Memory B cell (primary cell): ENCODE results near the gene SDC3.

Source experiments
- ATAC-seq: fragments of 150-1000 bp; cut with Tn5 transposase; 2 replicates; pipeline ENCODE4 v1.10.0; 2021; ENCODE audit warnings: low read depth, mild to moderate bottlenecking, moderate library complexity
- DNase-seq, 2 donors: peaks; one replicate each; pipeline ENCODE4 v3.0.0; 2022; ENCODE audit warnings: low spot score in 2 of 2
- H3K27ac Mint-ChIP-seq: one replicate; pipeline ENCODE4 v1.8.0; 2022; ENCODE audit warnings: mild to moderate bottlenecking, moderate library complexity, mixed read lengths
- H3K27me3 Mint-ChIP-seq: one replicate; pipeline ENCODE4 v1.8.0; 2022; ENCODE audit warnings: mixed read lengths
- H3K36me3 Mint-ChIP-seq: one replicate; pipeline ENCODE4 v1.8.0; 2022; ENCODE audit warnings: mild to moderate bottlenecking, mixed read lengths
- H3K4me1 Mint-ChIP-seq: one replicate; pipeline ENCODE4 v1.8.0; 2022; ENCODE audit warnings: mixed read lengths
- H3K4me3 Mint-ChIP-seq: one replicate; pipeline ENCODE4 v1.8.0; 2022; ENCODE audit warnings: mild to moderate bottlenecking, moderate library complexity, mixed read lengths
- H3K9me3 Mint-ChIP-seq: one replicate; pipeline ENCODE4 v1.8.0; 2022; ENCODE audit warnings: mixed read lengths

Gene SDC3

GRCh38 chr1:30915491-30916230, 7.1 kb upstream of the SDC3 start:
- peaks cover 2% of the 10 kb centered on the region for H3K27me3 Mint-ChIP-seq
- H3K4me1 Mint-ChIP-seq, result peaks cover under 1% of the 10 kb centered on the region
- H3K36me3 Mint-ChIP-seq, result no peaks in the 10 kb centered on the region
- no peak overlapping the region for H3K27ac Mint-ChIP-seq
- DNase-seq (no peak), ATAC-seq (no peak)
- H3K9me3 Mint-ChIP-seq, result no peaks in the 10 kb centered on the region
- H3K4me3 Mint-ChIP-seq, result no peak overlapping the region

- H3K4me3 Mint-ChIP-seq, result no peak overlapping the region
- H3K4me1 Mint-ChIP-seq, result peaks cover 6% of the 10 kb centered on the region
- peaks cover 6% of the 10 kb centered on the region for H3K27me3 Mint-ChIP-seq
Measured at GRCh38 chr1:30914931-30915330, 6.4 kb upstream of the SDC3 start.

GRCh38 chr1:30914587-30914922, 6.0 kb upstream of the SDC3 start:
- DNase-seq (no peak), ATAC-seq (no peak)
- H3K4me1 Mint-ChIP-seq, result peaks cover 7% of the 10 kb centered on the region
- no peak overlapping the region for H3K27ac Mint-ChIP-seq
- no peaks in the 10 kb centered on the region for H3K9me3 Mint-ChIP-seq
- H3K4me3 Mint-ChIP-seq, result no peak overlapping the region
- H3K27me3 Mint-ChIP-seq, result peaks cover 7% of the 10 kb centered on the region
- peaks cover under 1% of the 10 kb centered on the region for H3K36me3 Mint-ChIP-seq

More at GRCh38 chr1:30914931-30915330, 6.4 kb upstream of the SDC3 start:
- ATAC-seq (no peak), DNase-seq (no peak)
- H3K36me3 Mint-ChIP-seq, result no peaks in the 10 kb centered on the region
- H3K27ac Mint-ChIP-seq, result no peak overlapping the region
- H3K9me3 Mint-ChIP-seq, result no peaks in the 10 kb centered on the region

DNA sequence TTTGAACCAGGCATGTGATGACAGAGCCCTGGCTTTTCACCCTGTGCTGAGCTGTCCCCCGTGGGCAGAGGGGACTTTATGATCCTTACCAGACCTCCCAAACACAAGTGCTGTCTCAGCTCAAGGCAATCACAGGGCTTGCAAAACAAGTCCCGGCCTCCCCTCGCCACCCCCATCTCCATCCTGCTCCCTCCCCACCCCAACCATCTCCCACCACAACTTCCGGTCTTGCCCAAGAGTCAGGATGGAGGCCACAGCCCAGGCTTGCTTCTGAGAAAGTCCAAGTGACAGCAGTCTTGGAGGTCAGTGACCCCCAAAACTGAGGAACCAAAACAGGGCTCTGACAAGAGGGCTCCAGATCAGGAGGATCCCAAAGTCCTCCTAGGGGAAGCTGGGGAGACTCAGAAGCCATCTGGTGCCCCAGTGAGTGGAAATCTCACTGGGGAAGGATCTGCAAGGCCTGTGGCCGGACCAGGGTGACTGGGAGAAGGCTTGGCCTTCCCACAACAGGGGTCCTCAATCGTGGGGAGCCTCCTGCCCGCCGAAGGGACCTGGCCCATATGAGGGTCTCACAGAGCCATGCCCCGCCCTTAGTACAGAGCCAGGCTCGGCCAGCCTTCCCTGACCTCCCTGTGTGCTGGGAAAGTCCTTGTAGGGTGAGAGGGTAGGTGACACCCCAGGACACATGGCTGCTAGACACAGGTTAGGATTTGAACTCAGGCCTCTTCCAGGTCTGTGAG, 4.5 kb upstream of the SDC3 start:
- H3K9me3 Mint-ChIP-seq, result no peaks in the 10 kb centered on the region
- peaks cover 2% of the 10 kb centered on the region for H3K36me3 Mint-ChIP-seq
- H3K4me1 Mint-ChIP-seq, result peaks cover 13% of the 10 kb centered on the region
- H3K27me3 Mint-ChIP-seq, result peaks cover 11% of the 10 kb centered on the region
- DNase-seq, result no peak
- H3K27ac Mint-ChIP-seq, result no peak overlapping the region
- H3K4me3 Mint-ChIP-seq, result no peak overlapping the region
- no peak for ATAC-seq

DNA sequence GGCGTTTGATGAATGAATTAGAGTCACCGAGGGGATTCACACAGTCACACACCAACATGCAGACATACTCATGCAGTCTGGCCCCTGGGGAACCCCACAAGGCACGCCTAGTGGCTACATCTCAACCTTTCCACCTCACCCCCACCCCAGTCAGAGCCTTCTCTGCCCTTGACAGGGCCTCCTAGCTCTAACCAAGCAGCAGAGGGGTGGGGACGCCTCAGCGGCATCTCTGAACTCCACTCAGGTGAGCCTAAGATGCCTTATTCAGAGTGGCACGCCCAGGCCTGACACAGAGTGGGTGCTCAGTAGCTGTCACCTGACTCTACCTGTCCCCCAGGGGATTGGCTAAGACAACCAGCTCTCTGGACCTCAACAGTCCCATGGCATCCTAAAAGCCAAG, 3.7 kb upstream of the SDC3 start:
- Mint-ChIP-seq H3K27me3 (peaks cover 18% of the 10 kb centered on the region), H3K4me3 (no peak overlapping the region), H3K4me1 (peaks cover 20% of the 10 kb centered on the region), H3K27ac (no peak overlapping the region), H3K9me3 (no peaks in the 10 kb centered on the region), H3K36me3 (peaks cover 2% of the 10 kb centered on the region)
- no peak for ATAC-seq
- no peak for DNase-seq

DNA sequence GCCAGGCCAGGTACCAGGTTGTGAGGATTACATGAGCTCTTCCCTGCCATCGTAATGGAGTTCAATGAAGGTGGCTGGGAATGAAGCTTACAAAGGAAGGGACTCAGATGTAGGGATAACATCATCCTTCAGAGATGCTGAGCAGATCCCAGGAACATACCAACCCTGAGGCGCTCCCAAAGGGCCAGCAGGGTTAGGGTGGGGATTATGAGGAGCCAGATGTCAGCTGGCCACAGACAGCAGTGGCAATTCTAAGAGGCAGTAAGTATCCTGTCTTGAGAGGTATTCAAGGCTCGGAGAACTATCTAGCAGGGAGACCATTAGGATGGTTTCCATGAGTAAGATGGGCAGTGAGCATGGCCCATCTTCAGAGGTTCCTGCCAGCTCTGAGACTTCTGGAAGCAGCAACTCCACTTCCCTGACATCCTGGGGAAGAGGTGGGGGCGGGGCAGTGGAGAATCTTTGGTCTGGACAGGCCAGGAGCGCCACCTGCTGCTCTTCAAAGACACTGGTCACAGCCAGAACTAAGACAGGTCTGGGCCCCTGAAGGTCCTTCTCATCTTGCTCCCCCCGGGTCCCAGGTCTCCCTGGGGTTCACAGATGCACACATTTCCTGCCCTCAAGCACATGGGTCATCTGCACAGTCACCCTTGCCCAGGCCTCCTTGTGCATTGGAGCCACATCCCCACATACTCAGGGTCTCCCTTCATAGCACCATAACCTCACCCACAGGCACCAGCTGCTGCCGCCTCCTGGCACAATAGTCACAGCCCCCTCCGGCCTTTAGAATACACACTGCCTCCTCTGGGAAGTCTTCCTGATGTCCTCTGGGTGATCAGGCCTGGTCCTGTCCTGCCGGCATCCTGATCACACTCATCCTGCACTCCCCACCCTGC, 2.7 kb upstream of the SDC3 start:
- Mint-ChIP-seq H3K36me3 (peaks cover 2% of the 10 kb centered on the region), H3K9me3 (no peaks in the 10 kb centered on the region), H3K27me3 (peaks cover 21% of the 10 kb centered on the region), H3K27ac (no peak overlapping the region), H3K4me1 (peaks cover 21% of the 10 kb centered on the region), H3K4me3 (no peak overlapping the region)
- DNase-seq (no peak), ATAC-seq (peak; percentile 48)

GRCh38 chr1:30909365-30910068, 959 bp upstream of the SDC3 start:
- peaks cover 21% of the 10 kb centered on the region for H3K4me1 Mint-ChIP-seq
- ATAC-seq, result no peak
- H3K27ac Mint-ChIP-seq, result peak overlapping the region; percentile 76
- H3K27me3 Mint-ChIP-seq, result peaks cover 34% of the 10 kb centered on the region
- H3K36me3 Mint-ChIP-seq, result peaks cover 2% of the 10 kb centered on the region
- DNase-seq, result no peak
- no peaks in the 10 kb centered on the region for H3K9me3 Mint-ChIP-seq
- H3K4me3 Mint-ChIP-seq, result peak overlapping the region; percentile 86

GRCh38 chr1:30908316-30908695, 252 bp downstream of the SDC3 start:
- peaks cover 2% of the 10 kb centered on the region for H3K36me3 Mint-ChIP-seq
- ATAC-seq, result no peak
- no peak overlapping the region for H3K27ac Mint-ChIP-seq
- no peaks in the 10 kb centered on the region for H3K9me3 Mint-ChIP-seq
- H3K4me1 Mint-ChIP-seq, result peaks cover 21% of the 10 kb centered on the region
- no peak overlapping the region for H3K4me3 Mint-ChIP-seq
- peaks cover 36% of the 10 kb centered on the region for H3K27me3 Mint-ChIP-seq
- no peak for DNase-seq

DNA sequence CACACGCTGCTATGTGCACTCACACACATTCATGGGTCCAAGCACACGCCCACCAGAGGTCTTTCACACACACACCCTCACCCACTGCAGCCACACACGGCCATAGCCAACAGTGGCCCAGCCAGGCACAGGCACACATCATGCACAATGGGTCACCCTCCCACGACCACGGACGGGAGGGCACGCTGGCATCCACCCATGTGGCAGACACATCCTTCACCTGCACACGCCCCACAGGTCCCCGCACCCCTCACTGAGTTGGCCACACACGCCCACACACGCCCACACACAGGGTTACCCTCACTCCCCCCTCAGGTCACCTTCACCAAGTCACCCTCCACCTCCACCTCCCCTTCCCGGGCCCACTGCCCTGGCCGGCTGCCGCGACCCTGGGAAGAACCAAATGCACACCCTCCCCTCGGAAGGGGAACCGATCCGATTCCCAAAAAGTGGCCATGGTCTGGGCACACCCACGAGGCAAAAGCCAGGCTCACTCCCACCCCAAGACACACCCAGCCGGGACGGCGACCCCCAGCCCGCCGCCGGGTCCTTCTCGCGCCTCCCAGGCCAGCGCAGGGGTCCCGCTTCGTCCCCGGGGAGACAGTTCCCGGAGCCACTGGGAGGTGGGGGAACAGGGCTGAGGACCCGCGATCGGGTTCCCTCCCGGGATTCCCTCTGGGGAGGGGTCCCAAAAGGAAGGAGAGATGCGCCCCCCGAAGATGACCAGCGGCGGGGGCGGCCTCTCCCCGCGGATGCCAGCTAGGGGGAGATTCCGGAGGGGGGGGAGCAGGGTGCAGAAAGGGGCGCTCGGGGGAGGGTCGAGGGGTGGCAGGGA, 860 bp downstream of the SDC3 start:
- DNase-seq, result no peak
- Mint-ChIP-seq H3K27ac (no peak overlapping the region), H3K27me3 (peaks cover 37% of the 10 kb centered on the region), H3K9me3 (no peaks in the 10 kb centered on the region), H3K4me1 (peaks cover 21% of the 10 kb centered on the region), H3K36me3 (peaks cover 2% of the 10 kb centered on the region), H3K4me3 (peak overlapping the region; percentile 71)
- ATAC-seq, result no peak

DNA sequence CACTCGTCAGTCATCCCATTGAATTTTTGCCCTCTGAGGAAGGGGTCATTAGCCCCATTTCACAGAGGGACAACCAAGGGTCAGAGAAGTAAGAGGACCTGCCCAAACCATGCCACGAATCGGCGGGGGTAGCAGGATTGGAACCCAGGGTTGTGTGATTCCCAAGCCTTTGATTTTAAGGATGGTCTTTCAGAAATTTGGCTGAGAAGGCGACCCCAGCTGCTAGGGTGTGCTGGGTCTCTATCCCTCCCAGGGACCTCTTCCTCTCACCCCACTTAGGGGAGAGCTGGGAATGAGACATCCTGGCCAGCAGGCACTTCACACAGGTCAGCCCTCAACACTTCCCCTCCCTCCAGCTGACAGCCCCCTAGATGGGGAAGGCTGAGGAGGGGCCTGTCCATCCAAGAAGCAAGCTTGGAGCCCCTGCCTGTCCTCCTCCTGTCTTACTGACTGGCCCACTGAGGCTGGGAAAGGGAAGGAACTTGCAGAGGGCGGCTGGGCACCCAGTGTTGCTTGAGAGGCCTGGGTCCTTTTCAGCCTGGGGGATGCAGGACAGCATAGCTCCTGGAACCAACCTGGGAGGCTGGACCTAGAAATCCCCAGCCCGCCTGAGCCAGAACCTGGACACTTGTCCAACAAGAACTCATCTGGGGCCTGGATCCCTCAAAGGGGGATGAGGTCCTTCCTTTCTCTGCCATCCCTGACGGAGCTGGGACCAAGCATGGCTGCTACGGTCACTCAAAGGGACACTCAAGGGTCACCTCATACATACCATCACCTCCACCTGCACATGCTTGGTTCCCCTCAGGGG, 1.7 kb downstream of the SDC3 start:
- H3K27ac Mint-ChIP-seq, result no peak overlapping the region
- DNase-seq, result no peak
- H3K4me3 Mint-ChIP-seq, result peak overlapping the region; percentile 71
- peaks cover 2% of the 10 kb centered on the region for H3K36me3 Mint-ChIP-seq
- H3K9me3 Mint-ChIP-seq, result no peaks in the 10 kb centered on the region
- no peak for ATAC-seq
- peaks cover 37% of the 10 kb centered on the region for H3K27me3 Mint-ChIP-seq
- H3K4me1 Mint-ChIP-seq, result peaks cover 21% of the 10 kb centered on the region

DNA sequence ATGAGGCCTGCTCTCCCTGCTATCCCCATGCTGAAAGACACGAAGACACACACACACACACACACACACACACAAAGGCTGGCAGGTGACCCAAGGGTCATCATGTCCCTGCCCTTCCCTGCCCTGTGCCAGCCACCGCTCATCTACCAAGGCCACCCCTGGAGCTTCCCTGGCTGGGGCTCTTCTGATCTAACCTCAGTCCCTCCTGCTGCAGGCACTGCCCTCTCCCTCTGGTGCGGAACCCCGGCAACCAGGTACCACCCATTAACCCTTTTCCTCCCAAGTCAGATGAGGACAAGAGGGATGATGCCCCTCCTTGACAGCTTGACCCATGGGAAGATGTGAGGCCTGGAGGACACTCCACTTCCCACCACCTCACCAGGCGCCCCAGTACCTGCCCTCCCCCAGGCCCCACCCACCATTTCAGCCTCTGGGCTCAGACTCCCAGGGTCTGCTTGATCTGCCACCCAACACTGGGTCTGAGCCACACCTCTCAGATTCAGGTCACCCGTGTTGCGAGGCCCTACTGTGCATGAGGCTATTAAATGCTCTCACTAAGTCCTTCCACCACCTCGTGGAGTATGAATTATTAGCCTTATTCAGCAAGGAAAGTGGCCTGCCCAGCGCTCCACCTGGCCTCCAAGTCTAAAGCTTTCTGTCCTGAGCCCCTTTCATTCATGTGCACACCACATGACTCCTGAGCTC, 2.5 kb downstream of the SDC3 start:
- peaks cover 21% of the 10 kb centered on the region for H3K4me1 Mint-ChIP-seq
- ATAC-seq, result no peak
- no peak overlapping the region for H3K4me3 Mint-ChIP-seq
- no peaks in the 10 kb centered on the region for H3K9me3 Mint-ChIP-seq
- peaks cover 2% of the 10 kb centered on the region for H3K36me3 Mint-ChIP-seq
- no peak overlapping the region for H3K27ac Mint-ChIP-seq
- H3K27me3 Mint-ChIP-seq, result peaks cover 35% of the 10 kb centered on the region
- DNase-seq, result no peak

DNA sequence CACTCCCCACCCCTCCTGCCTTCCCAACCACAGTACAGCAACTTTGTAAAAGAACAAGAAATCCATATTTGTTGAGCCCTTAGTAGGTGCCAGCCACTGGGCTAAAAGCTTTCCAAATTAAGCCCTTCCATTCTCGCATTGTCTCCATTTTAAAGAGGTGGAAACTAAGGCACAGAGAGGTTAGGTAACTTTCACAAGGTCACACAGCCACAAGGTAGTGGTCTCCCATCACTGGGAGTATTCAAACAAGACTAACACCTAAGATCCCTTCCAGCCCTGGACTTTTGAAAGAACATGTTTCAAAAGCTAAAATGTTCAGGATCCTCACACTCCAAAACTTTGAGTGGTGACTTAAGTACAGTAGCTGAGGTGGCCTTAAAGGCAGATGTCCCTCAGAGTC, 3.2 kb downstream of the SDC3 start:
- Mint-ChIP-seq H3K4me3 (no peak overlapping the region), H3K27ac (no peak overlapping the region), H3K27me3 (peaks cover 32% of the 10 kb centered on the region), H3K36me3 (peaks cover 2% of the 10 kb centered on the region), H3K4me1 (peaks cover 17% of the 10 kb centered on the region), H3K9me3 (no peaks in the 10 kb centered on the region)
- no peak for ATAC-seq
- no peak for DNase-seq
